Activated CD4-positive, alpha-beta T cell treated with anti-CD3 and anti-CD28 coated beads, Interleukin-2, amount 10 ng/mL, durations not matched to agents 7 days and 5 days (primary cell): Measurements from ENCODE around the gene DHODH. TPM values are rescaled to one million over a fixed set of nuclear protein-coding genes. Genes with fewer than 3 reads are reported as not detected.
"Not testable (repeated sequence)": the region's sequence is repeated elsewhere in the genome, so short reads cannot be mapped to it uniquely, and the experiment has no call there.

Experiments used
- CTCF ChIA-PET: fragments of 350-600 bp; sonication (Branson Sonifier 250); formaldehyde crosslinking; loops from one replicate; lab custom pipeline; 2021; ENCODE audit warnings: antibody characterized with exemption; lab: Charles Lee
- POLR2A ChIA-PET: fragments of 350-600 bp; sonication (Branson Sonifier 250); formaldehyde crosslinking; loops from one replicate; lab custom pipeline; 2021; ENCODE audit warnings: antibody characterized with exemption; lab: Charles Lee
- DNase-seq: peaks from one replicate; pipeline ENCODE4 v3.0.0-alpha.2; 2020
- H3K27ac Mint-ChIP-seq: one replicate; pipeline ENCODE4 v1.8.0; 2021; ENCODE audit warnings: mild to moderate bottlenecking, moderate library complexity, mixed read lengths
- H3K27me3 Mint-ChIP-seq: one replicate; pipeline ENCODE4 v1.8.0; 2021; ENCODE audit warnings: mixed read lengths
- H3K36me3 Mint-ChIP-seq: one replicate; pipeline ENCODE4 v1.8.0; 2021; ENCODE audit warnings: low read depth, mixed read lengths
- H3K4me1 Mint-ChIP-seq: one replicate; pipeline ENCODE4 v1.8.0; 2021; ENCODE audit warnings: mixed read lengths
- H3K4me3 Mint-ChIP-seq: one replicate; pipeline ENCODE4 v1.8.0; 2021; ENCODE audit warnings: mild to moderate bottlenecking, moderate library complexity, mixed read lengths
- H3K9me3 Mint-ChIP-seq: one replicate; pipeline ENCODE4 v1.8.0; 2021; ENCODE audit warnings: mixed read lengths
- total RNA-seq, 2 experiments: library from RNA; stranded (reverse); gene quantifications; one replicate each; pipeline ENCODE4 v1.2.3, GENCODE V29; 2021

DHODH gene
- total RNA-seq, 2 experiments from 2014 or later: 10.9 to 11.8 TPM

GRCh38 chr16:72044825-72045359 is 36.3 kb downstream of the DHODH start:
- no peak for DNase-seq
- Mint-ChIP-seq H3K36me3 (peaks cover 4% of the 10 kb centered on the region), H3K9me3 (peaks cover 8% of the 10 kb centered on the region), H3K4me3 (no peak overlapping the region), H3K4me1 (no peaks in the 10 kb centered on the region), H3K27ac (no peak overlapping the region), H3K27me3 (no peaks in the 10 kb centered on the region)
- ChIA-PET POLR2A (no interaction called here), CTCF (no interaction called here)

GRCh38 chr16:72049110-72049509 is 40.6 kb downstream of the DHODH start:
- POLR2A ChIA-PET: no interaction called here
- CTCF ChIA-PET: no interaction called here
- peaks cover 4% of the 10 kb centered on the region for H3K36me3 Mint-ChIP-seq
- peaks cover 10% of the 10 kb centered on the region for H3K9me3 Mint-ChIP-seq
- DNase-seq: no peak
- no peak overlapping the region for H3K27ac Mint-ChIP-seq
- no peaks in the 10 kb centered on the region for H3K27me3 Mint-ChIP-seq
- H3K4me3 Mint-ChIP-seq: no peak overlapping the region
- no peaks in the 10 kb centered on the region for H3K4me1 Mint-ChIP-seq

GRCh38 chr16:72050769-72051464 is 42.4 kb downstream of the DHODH start:
- no peaks in the 10 kb centered on the region for H3K27me3 Mint-ChIP-seq
- CTCF ChIA-PET: no interaction called here
- DNase-seq: no peak

GRCh38 chr16:72051818-72052217 is 43.3 kb downstream of the DHODH start:
- ChIA-PET CTCF (no interaction called here), POLR2A (no interaction called here)
- no peak for DNase-seq
- Mint-ChIP-seq H3K4me1 (no peaks in the 10 kb centered on the region), H3K9me3 (peaks cover 10% of the 10 kb centered on the region), H3K27ac (no peak overlapping the region), H3K4me3 (no peak overlapping the region), H3K36me3 (peaks cover 4% of the 10 kb centered on the region), H3K27me3 (no peaks in the 10 kb centered on the region)

More at GRCh38 chr16:72050769-72051464, 42.4 kb downstream of the DHODH start:
- H3K4me1 Mint-ChIP-seq: no peaks in the 10 kb centered on the region
- peaks cover 4% of the 10 kb centered on the region for H3K36me3 Mint-ChIP-seq
- no peak overlapping the region for H3K27ac Mint-ChIP-seq
- no peak overlapping the region for H3K4me3 Mint-ChIP-seq
- peaks cover 10% of the 10 kb centered on the region for H3K9me3 Mint-ChIP-seq
- POLR2A ChIA-PET: no interaction called here

- H3K4me1 Mint-ChIP-seq, H3K27ac Mint-ChIP-seq, CTCF ChIA-PET, H3K9me3 Mint-ChIP-seq, DNase-seq, H3K27me3 Mint-ChIP-seq, H3K4me3 Mint-ChIP-seq, POLR2A ChIA-PET, H3K36me3 Mint-ChIP-seq: not testable (repeated sequence)
These were observed 45.8 kb downstream of the DHODH start, which contains the start of gene HP for GRCh38 chr16:72054254-72054847. Gene HP, plus strand, starts transcription at chr16:72054505. Its CDS starts 148 bp downstream, at chr16:72054653.

GRCh38 chr16:72055911-72056310 is 47.4 kb downstream of the DHODH start:
- no peaks in the 10 kb centered on the region for H3K27me3 Mint-ChIP-seq
- ChIA-PET CTCF (no interaction called here), POLR2A (no interaction called here)
- DNase-seq: no peak
- H3K4me3 Mint-ChIP-seq: no peak overlapping the region
- H3K36me3 Mint-ChIP-seq: no peaks in the 10 kb centered on the region
- no peaks in the 10 kb centered on the region for H3K9me3 Mint-ChIP-seq
- no peak overlapping the region for H3K27ac Mint-ChIP-seq
- H3K4me1 Mint-ChIP-seq: no peaks in the 10 kb centered on the region

GRCh38 chr16:72057313-72057712 is 48.8 kb downstream of the DHODH start:
- H3K27me3 Mint-ChIP-seq, H3K36me3 Mint-ChIP-seq, H3K4me3 Mint-ChIP-seq, H3K27ac Mint-ChIP-seq, H3K9me3 Mint-ChIP-seq, DNase-seq, H3K4me1 Mint-ChIP-seq, CTCF ChIA-PET, POLR2A ChIA-PET: not testable (repeated sequence)

GRCh38 chr16:72059060-72059459 is 50.5 kb downstream of the DHODH start:
- H3K4me1 Mint-ChIP-seq, H3K4me3 Mint-ChIP-seq, H3K9me3 Mint-ChIP-seq, POLR2A ChIA-PET, H3K27me3 Mint-ChIP-seq, H3K27ac Mint-ChIP-seq, H3K36me3 Mint-ChIP-seq, DNase-seq, CTCF ChIA-PET: not testable (repeated sequence)

- Mint-ChIP-seq H3K36me3 (no peaks in the 10 kb centered on the region), H3K9me3 (no peaks in the 10 kb centered on the region), H3K4me3 (no peak overlapping the region), H3K27ac (no peak overlapping the region), H3K4me1 (no peaks in the 10 kb centered on the region), H3K27me3 (no peaks in the 10 kb centered on the region)
- ChIA-PET POLR2A (no interaction called here), CTCF (no interaction called here)
- no peak for DNase-seq
These were observed 51.9 kb downstream of the DHODH start for GRCh38 chr16:72060405-72060804.

GRCh38 chr16:72061564-72061963 is 53.0 kb downstream of the DHODH start:
- Mint-ChIP-seq H3K27me3 (no peaks in the 10 kb centered on the region), H3K4me3 (no peak overlapping the region), H3K27ac (no peak overlapping the region), H3K4me1 (no peaks in the 10 kb centered on the region), H3K9me3 (no peaks in the 10 kb centered on the region), H3K36me3 (no peaks in the 10 kb centered on the region)
- DNase-seq: no peak
- POLR2A ChIA-PET: no interaction called here
- CTCF ChIA-PET: no interaction called here

GRCh38 chr16:72064361-72064894 is 55.9 kb downstream of the DHODH start:
- Mint-ChIP-seq H3K27ac (no peak overlapping the region), H3K9me3 (no peaks in the 10 kb centered on the region), H3K4me1 (no peaks in the 10 kb centered on the region), H3K27me3 (no peaks in the 10 kb centered on the region), H3K36me3 (no peaks in the 10 kb centered on the region), H3K4me3 (no peak overlapping the region)
- CTCF ChIA-PET: no interaction called here
- DNase-seq: no peak
- POLR2A ChIA-PET: no interaction called here

GRCh38 chr16:72066747-72067146 is 58.2 kb downstream of the DHODH start:
- no peaks in the 10 kb centered on the region for H3K36me3 Mint-ChIP-seq
- no peaks in the 10 kb centered on the region for H3K9me3 Mint-ChIP-seq
- H3K27me3 Mint-ChIP-seq: no peaks in the 10 kb centered on the region
- no peaks in the 10 kb centered on the region for H3K4me1 Mint-ChIP-seq
- H3K27ac Mint-ChIP-seq: no peak overlapping the region
- POLR2A ChIA-PET: no interaction called here
- CTCF ChIA-PET: no interaction called here
- DNase-seq: peak; percentile 29
- no peak overlapping the region for H3K4me3 Mint-ChIP-seq

- no peaks in the 10 kb centered on the region for H3K36me3 Mint-ChIP-seq
These were observed 60.4 kb downstream of the DHODH start for GRCh38 chr16:72068930-72069329.

More at GRCh38 chr16:72068930-72069329, 60.4 kb downstream of the DHODH start:
- no peaks in the 10 kb centered on the region for H3K4me1 Mint-ChIP-seq
- H3K4me3 Mint-ChIP-seq: no peak overlapping the region
- H3K27ac Mint-ChIP-seq: no peak overlapping the region
- H3K9me3 Mint-ChIP-seq: no peaks in the 10 kb centered on the region
- ChIA-PET POLR2A (no interaction called here), CTCF (no interaction called here)
- no peaks in the 10 kb centered on the region for H3K27me3 Mint-ChIP-seq
- DNase-seq: no peak
